Psoas muscle (tissue), 8 donors: ENCODE measurements around the gene PI4KA. TPM values are rescaled to one million over a fixed set of nuclear protein-coding genes. Genes with fewer than 3 reads are reported as not detected.
"Not testable (repeated sequence)": the region's sequence is repeated elsewhere in the genome, so short reads cannot be mapped to it uniquely, and the experiment has no call there.

Experiments used
- ATAC-seq, 4 donors: fragments of 200-7000 bp; cut with Tn5 transposase; one replicate each; pipeline ENCODE4 v1.9.1; 2020; ENCODE audit warnings: moderate library complexity in 3 of 4, mild to moderate bottlenecking in 2 of 4
- DNase-seq, 2 donors: peaks; one replicate each; pipeline ENCODE4 v3.0.0-alpha.2; 2020
- H3K27ac ChIP-seq: fragments of 200-600 bp; one replicate; pipeline ENCODE4 v1.8.0; 2022
- H3K27me3 ChIP-seq, 3 donors: fragments of 200-600 bp in 1 of 3; one replicate each; pipeline versions ENCODE4 v1.6.1 to v1.8.0; 2013 to 2022; ENCODE audit warnings: low read length in 2 of 3, mild to moderate bottlenecking in 2 of 3, moderate library complexity in 1 of 3; ENCODE audit not compliant: insufficient read depth in 3 of 3
- H3K36me3 ChIP-seq, 2 donors: fragments of 200-600 bp in 1 of 2; one replicate each; pipeline versions ENCODE4 v1.6.1 to v1.8.0; 2013 to 2022; ENCODE audit warnings: low read depth in 1 of 2, mild to moderate bottlenecking in 1 of 2, moderate library complexity in 1 of 2; ENCODE audit not compliant: insufficient read depth in 1 of 2
- H3K4me1 ChIP-seq: fragments of 200-600 bp; one replicate; pipeline ENCODE4 v1.8.0; 2022
- H3K4me3 ChIP-seq: fragments of 200-600 bp; one replicate; pipeline ENCODE4 v1.8.0; 2022; ENCODE audit warnings: mild to moderate bottlenecking
- H3K9me3 ChIP-seq: fragments of 200-600 bp; one replicate; pipeline ENCODE4 v1.8.0; 2022
- CTCF ChIP-seq: fragments of 200-600 bp; IDR thresholded peaks from one replicate; pipeline ENCODE4 v1.8.0; 2022; ENCODE audit warnings: antibody characterized with exemption
- WGBS, 3 donors: extraction: QIAGEN DNeasy Blood & Tissue Kit; methylation state at CpG; one replicate each; pipeline versions ENCODE4 v1.1.6 to v1.1.7; 2013; 5-methylcytosine and 5-hydroxymethylcytosine counted together
- intact Hi-C, 2 donors: fragments of 100-400 bp; cut with DNase I; formaldehyde crosslinking; loops; one replicate each; pipeline versions ENCODE4 v1.11.0 to v1.14.2; 2022
- polyA plus RNA-seq, 3 donors: library from polyadenylated mRNA; stranded (reverse); fragments of 200-250 nt; gene quantifications; one replicate each; pipeline ENCODE4 v1.2.3, GENCODE V29; 2013
- total RNA-seq, 4 donors: library from RNA; stranded (reverse); fragmentation: NEBNext Ultra II Directional in 2 of 4; extraction: Animal tissue kit (Norgen Biotek cat#: 25700) in 2 of 4; gene quantifications; one replicate each; pipeline versions ENCODE4 v1.2.1 to v1.2.4, GENCODE V29; 2021 to 2023
- donor health status: healthy with polysubstance abuse.
- donor health status: DM: no; HTN: no; CAD: no; lungs with moderate emphysema.
- donor health status: Bipolar disorder and iron deficiency.
- donor health status: healthy.
- donor health status: DM: yes; HTN: yes; CAD: no.
- donor health status: DM: no; HTN: no; CAD: no.
- donor health status: DM: no; HTN: no; CAD: no.
- donor health status: DM: yes; HTN: yes; CAD: no.

The PI4KA gene
- total and polyA plus RNA-seq, 7 donors = 22.7 to 52.6 (median 41.0) TPM

GRCh38 chr22:20774882-20775281, 83.7 kb downstream of the PI4KA start:
- H3K4me1 ChIP-seq = no peaks in the 10 kb centered on the region
- H3K36me3 ChIP-seq = peaks cover 0 to 31% of the 10 kb centered on the region in 2 donors
- H3K27ac ChIP-seq = no peak overlapping the region
- H3K9me3 ChIP-seq = no peaks in the 10 kb centered on the region
- intact Hi-C loops = no loop called here
- WGBS, 3 donors = 95 to 98% (median 98%) methylated on average over 4 of the region's 4 CpGs
- DNase-seq = no peak
- no peaks in the 10 kb centered on the region for H3K27me3 ChIP-seq
- no peak for TF ChIP-seq CTCF
- no peak overlapping the region for H3K4me3 ChIP-seq
- no peak for ATAC-seq

GRCh38 chr22:20773793-20774212, 84.8 kb downstream of the PI4KA start, which contains the start of gene SERPIND1:
TSS of gene SERPIND1 (plus strand) at chr22:20774113. CDS start at chr22:20779313, 5,200 bp downstream.
- Histone ChIP-seq H3K36me3 (peaks cover 0 to 20% of the 10 kb centered on the region in 2 donors), H3K9me3 (no peaks in the 10 kb centered on the region), H3K27ac (no peak within 1 kb of the TSS), H3K4me3 (no peak within 1 kb of the TSS), H3K4me1 (no peaks in the 10 kb centered on the region), H3K27me3 (no peaks in the 10 kb centered on the region)
- no peak for TF ChIP-seq CTCF
- WGBS, 3 donors = 85 to 96% (median 92%) methylated on average over 4 of the region's 4 CpGs
- ATAC-seq (no peak), DNase-seq (no peak)
- intact Hi-C loops = no loop called here

GRCh38 chr22:20771918-20772625, 86.5 kb downstream of the PI4KA start:
- no peak for ATAC-seq
- 82 to 90% (median 86%) methylated on average over 9 of the region's 9 CpGs for WGBS, 3 donors
- H3K9me3 ChIP-seq = no peaks in the 10 kb centered on the region
- intact Hi-C loops = no loop called here
- no peaks in the 10 kb centered on the region for H3K4me1 ChIP-seq
- H3K4me3 ChIP-seq = no peak overlapping the region
- no peak for TF ChIP-seq CTCF
- peaks cover 0 to 19% of the 10 kb centered on the region in 2 donors for H3K36me3 ChIP-seq
- H3K27me3 ChIP-seq = no peaks in the 10 kb centered on the region
- no peak overlapping the region for H3K27ac ChIP-seq
- DNase-seq = no peak

- ATAC-seq, H3K9me3 ChIP-seq, H3K4me3 ChIP-seq, DNase-seq, H3K4me1 ChIP-seq, H3K27me3 ChIP-seq, H3K27ac ChIP-seq, intact Hi-C loops: not testable (repeated sequence)
- 88 to 97% (median 91%) methylated on average over 9 of the region's 9 CpGs for WGBS, 3 donors
- peaks cover 6 to 35% of the 10 kb centered on the region in 2 donors for H3K36me3 ChIP-seq
These were observed 89.2 kb downstream of the PI4KA start for GRCh38 chr22:20769496-20769826.

- Histone ChIP-seq H3K9me3 (no peaks in the 10 kb centered on the region), H3K27ac (no peak overlapping the region), H3K4me1 (no peaks in the 10 kb centered on the region), H3K4me3 (no peak overlapping the region), H3K36me3 (peaks cover 6 to 51% of the 10 kb centered on the region in 2 donors), H3K27me3 (no peaks in the 10 kb centered on the region)
- WGBS, 3 donors = 98 to 100% (median 99%) methylated on average over 7 of the region's 7 CpGs
- no peak for DNase-seq
- intact Hi-C loops = no loop called here
- no peak for ATAC-seq
- no peak for TF ChIP-seq CTCF
These were observed 92.1 kb downstream of the PI4KA start for GRCh38 chr22:20766530-20766929.
